B cell (primary cell): ENCODE results near the gene KIRREL1. TPM values are rescaled to one million over a fixed set of nuclear protein-coding genes. Genes with fewer than 3 reads are reported as not detected.

Experiments
- ATAC-seq: fragments of 200-7000 bp; cut with Tn5 transposase; one replicate; pipeline ENCODE4 v1.10.0; 2021; ENCODE audit warnings: low read depth, mild to moderate bottlenecking, moderate number of reproducible peaks, moderate library complexity
- CTCF ChIA-PET: fragments of 350-600 bp; sonication (Branson Sonifier 250); formaldehyde crosslinking; loops from one replicate; lab custom pipeline; 2021; ENCODE audit warnings: antibody characterized with exemption, inconsistent platforms; lab: Charles Lee
- POLR2A ChIA-PET: fragments of 350-600 bp; sonication (Branson Sonifier 250); formaldehyde crosslinking; loops from one replicate; lab custom pipeline; 2021; ENCODE audit warnings: antibody characterized with exemption; lab: Charles Lee
- DNase-seq: peaks from one replicate; pipeline ENCODE4 v3.0.0; 2013
- H2AFZ ChIP-seq: 2 replicates; pipeline ENCODE4 v1.6.1; 2012; ENCODE audit warnings: mild to moderate bottlenecking, low read depth, low read length; ENCODE audit not compliant: insufficient read depth, poor library complexity, severe bottlenecking
- H3K27ac ChIP-seq, 2 donors: 1 replicate in 1 of 2; 2 replicates in 1 of 2; pipeline ENCODE4 v1.5.1; 2012 to 2013; ENCODE audit warnings: low read length in 2 of 2, mild to moderate bottlenecking in 2 of 2, moderate library complexity in 1 of 2
- H3K27me3 ChIP-seq, 4 experiments: fragments of 200-600 bp in 1 of 4; sonication (generic) in 1 of 4; replicated peaks in 1 of 4; 1 replicate in 2 of 4; 2 replicates in 2 of 4; pipeline versions ENCODE4 v1.6.1 to v1.7.0; 2013 to 2016; ENCODE audit warnings: low read length in 3 of 4, mild to moderate bottlenecking in 2 of 4, mixed read lengths in 1 of 4, moderate library complexity in 1 of 4; ENCODE audit not compliant: insufficient read depth in 4 of 4, control insufficient read depth in 3 of 4; ENCODE audit errors: control extremely low read depth in 1 of 4
- H3K36me3 ChIP-seq, 2 experiments: replicated peaks in 1 of 2; 1 replicate in 1 of 2; 2 replicates in 1 of 2; pipeline versions ENCODE4 v1.6.1 to v1.7.1; 2013; ENCODE audit warnings: low read length in 1 of 2; ENCODE audit not compliant: insufficient read depth in 2 of 2, control insufficient read depth in 1 of 2; ENCODE audit errors: control extremely low read depth in 1 of 2, extremely low read depth in 1 of 2
- H3K4me1 ChIP-seq, 2 donors: fragments of 200-600 bp in 1 of 2; sonication (generic) in 1 of 2; 1 replicate in 1 of 2; 2 replicates in 1 of 2; pipeline versions ENCODE4 v1.5.1 to v1.6.1; 2013 to 2017; ENCODE audit warnings: low read length in 2 of 2; ENCODE audit not compliant: control insufficient read depth in 2 of 2, insufficient read depth in 2 of 2
- H3K4me2 ChIP-seq: replicated peaks from 2 replicates; pipeline ENCODE3; 2012; ENCODE audit warnings: mild to moderate bottlenecking, low read depth, low read length; ENCODE audit not compliant: poor library complexity, severe bottlenecking
- H3K4me3 ChIP-seq, 5 experiments: fragments of 200-600 bp in 1 of 5; sonication (generic) in 1 of 5; 1 replicate in 3 of 5; 2 replicates in 2 of 5; pipeline versions ENCODE4 v1.5.1 to v1.7.0; 2011 to 2016; ENCODE audit warnings: low read length in 4 of 5, mild to moderate bottlenecking in 4 of 5, low read depth in 2 of 5, control low read depth in 1 of 5, moderate library complexity in 1 of 5; ENCODE audit not compliant: insufficient read depth in 1 of 5; ENCODE audit errors: control extremely low read depth in 1 of 5, extremely low read depth in 1 of 5
- H3K79me2 ChIP-seq: fragments of 200-600 bp; sonication (generic); one replicate; pipeline ENCODE4 v1.6.0; 2016; ENCODE audit warnings: low read length; ENCODE audit not compliant: control insufficient read depth, insufficient read depth
- H3K9ac ChIP-seq: fragments of 200-600 bp; sonication (generic); 2 replicates; pipeline ENCODE4 v1.6.1; 2017; ENCODE audit warnings: mild to moderate bottlenecking, low read length, moderate library complexity
- H3K9me3 ChIP-seq, 3 donors: one replicate each; pipeline versions ENCODE4 v1.6.1 to v1.7.1; 2013; ENCODE audit warnings: low read length in 2 of 3; ENCODE audit not compliant: control insufficient read depth in 2 of 3, insufficient read depth in 1 of 3; ENCODE audit errors: control extremely low read depth in 1 of 3
- H4K20me1 ChIP-seq: 2 replicates; pipeline ENCODE4 v1.6.0; 2012; ENCODE audit warnings: mild to moderate bottlenecking, low read length; ENCODE audit not compliant: insufficient read depth, control insufficient read depth, poor library complexity, severe bottlenecking
- H3K27ac Mint-ChIP-seq: one replicate; pipeline ENCODE4 v1.8.0; 2021; ENCODE audit warnings: mixed read lengths
- H3K27me3 Mint-ChIP-seq: one replicate; pipeline ENCODE4 v1.8.0; 2021; ENCODE audit warnings: mixed read lengths
- H3K4me1 Mint-ChIP-seq: one replicate; pipeline ENCODE4 v1.8.0; 2021; ENCODE audit warnings: mixed read lengths
- H3K4me3 Mint-ChIP-seq: one replicate; pipeline ENCODE4 v1.8.0; 2021; ENCODE audit warnings: mixed read lengths
- H3K9me3 Mint-ChIP-seq: one replicate; pipeline ENCODE4 v1.8.0; 2022; ENCODE audit warnings: mixed read lengths; ENCODE audit not compliant: insufficient read depth
- EZH2 ChIP-seq: IDR thresholded peaks from 2 replicates; pipeline ENCODE4 v1.6.1; 2012; ENCODE audit warnings: borderline replicate concordance, low read depth, mild to moderate bottlenecking, moderate library complexity, low read length; ENCODE audit not compliant: insufficient read depth, poor library complexity, severe bottlenecking
- WGBS: methylation state at CpG from one replicate; pipeline ENCODE4 v1.1.5; 2013; ENCODE audit warnings: missing lambda C conversion rate; ENCODE audit not compliant: insufficient coverage; 5-methylcytosine and 5-hydroxymethylcytosine counted together
- intact Hi-C: fragments of 100-400 bp; cut with micrococcal nuclease; formaldehyde crosslinking; loops from one replicate; pipeline ENCODE4 v1.10.0; 2022
- polyA plus RNA-seq: library from polyadenylated mRNA; depleted of rRNA; stranded (reverse); fragments of >200 nt; gene quantifications from 2 replicates; pipeline ENCODE4 v1.2.3, GENCODE V29; 2012
- total RNA-seq, 2 donors: library from RNA; stranded (reverse); fragments of 120-200 nt in 1 of 2; gene quantifications; 1 replicate in 1 of 2; 2 replicates in 1 of 2; pipeline versions ENCODE4 v1.2.3 to v1.2.4, GENCODE V29; 2013 to 2022
- TF ChIP-seq, protein P1 (sequence below): fragments of 200-600 bp; IDR thresholded peaks from one replicate; pipeline ENCODE4 v1.8.0; 2022; ENCODE audit warnings: antibody characterized with exemption, mild to moderate bottlenecking

The KIRREL1 gene
- total and polyA plus RNA-seq, 2 donors (not counting 1 experiment from before 2014, with no cell fraction given), result not detected

DNA sequence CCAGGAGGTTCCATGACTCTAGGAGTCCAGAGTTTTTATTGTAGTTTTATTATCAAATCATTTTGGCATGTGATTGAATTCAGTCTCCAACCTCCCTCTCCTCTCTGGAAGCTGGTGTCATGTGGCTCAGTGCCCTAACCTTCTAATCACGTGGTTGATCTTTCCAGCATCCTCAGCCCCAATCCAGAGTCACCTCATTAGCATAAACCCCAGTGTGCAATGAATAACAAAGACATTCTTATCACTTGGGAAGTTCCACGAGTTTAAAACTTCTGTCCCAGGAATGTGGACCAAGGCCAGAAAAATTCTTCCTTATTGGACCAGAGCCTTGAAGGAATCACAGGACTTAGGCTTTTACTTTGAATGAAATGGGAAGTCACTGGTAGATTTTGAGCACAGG lies 52.2 kb downstream of the KIRREL1 start:
- Histone ChIP-seq H3K4me3 (no peak overlapping the region), H2AFZ (no peak overlapping the region), H4K20me1 (no peaks in the 10 kb centered on the region), H3K4me2 (no peak overlapping the region), H3K36me3 (no peaks in the 10 kb centered on the region), H3K9me3 (no peaks in the 10 kb centered on the region), H3K4me1 (no peaks in the 10 kb centered on the region), H3K79me2 (no peaks in the 10 kb centered on the region), H3K27ac (no peak overlapping the region), H3K27me3 (peaks cover 0 to 16% (median 2%) of the 10 kb centered on the region in 4 experiments), H3K9ac (no peak overlapping the region)
- Mint-ChIP-seq H3K4me1 (no peaks in the 10 kb centered on the region), H3K4me3 (no peak overlapping the region), H3K27ac (no peak overlapping the region), H3K9me3 (no peaks in the 10 kb centered on the region), H3K27me3 (peaks cover 32% of the 10 kb centered on the region)
- intact Hi-C loops, result no loop called here
- DNase-seq, result no peak
- ATAC-seq, result no peak
- ChIA-PET POLR2A (no interaction called here), CTCF (interaction anchor here (1.4 kb wide), 1 partner anchor 9 kb away, joined by 4 read pairs; no protein-coding TSS in a partner anchor)
- no peak for TF ChIP-seq EZH2
- TF ChIP-seq, protein P1, sequence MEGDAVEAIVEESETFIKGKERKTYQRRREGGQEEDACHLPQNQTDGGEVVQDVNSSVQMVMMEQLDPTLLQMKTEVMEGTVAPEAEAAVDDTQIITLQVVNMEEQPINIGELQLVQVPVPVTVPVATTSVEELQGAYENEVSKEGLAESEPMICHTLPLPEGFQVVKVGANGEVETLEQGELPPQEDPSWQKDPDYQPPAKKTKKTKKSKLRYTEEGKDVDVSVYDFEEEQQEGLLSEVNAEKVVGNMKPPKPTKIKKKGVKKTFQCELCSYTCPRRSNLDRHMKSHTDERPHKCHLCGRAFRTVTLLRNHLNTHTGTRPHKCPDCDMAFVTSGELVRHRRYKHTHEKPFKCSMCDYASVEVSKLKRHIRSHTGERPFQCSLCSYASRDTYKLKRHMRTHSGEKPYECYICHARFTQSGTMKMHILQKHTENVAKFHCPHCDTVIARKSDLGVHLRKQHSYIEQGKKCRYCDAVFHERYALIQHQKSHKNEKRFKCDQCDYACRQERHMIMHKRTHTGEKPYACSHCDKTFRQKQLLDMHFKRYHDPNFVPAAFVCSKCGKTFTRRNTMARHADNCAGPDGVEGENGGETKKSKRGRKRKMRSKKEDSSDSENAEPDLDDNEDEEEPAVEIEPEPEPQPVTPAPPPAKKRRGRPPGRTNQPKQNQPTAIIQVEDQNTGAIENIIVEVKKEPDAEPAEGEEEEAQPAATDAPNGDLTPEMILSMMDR, result no peak
- 67% methylated on average over 1 of the region's 2 CpGs for WGBS

DNA sequence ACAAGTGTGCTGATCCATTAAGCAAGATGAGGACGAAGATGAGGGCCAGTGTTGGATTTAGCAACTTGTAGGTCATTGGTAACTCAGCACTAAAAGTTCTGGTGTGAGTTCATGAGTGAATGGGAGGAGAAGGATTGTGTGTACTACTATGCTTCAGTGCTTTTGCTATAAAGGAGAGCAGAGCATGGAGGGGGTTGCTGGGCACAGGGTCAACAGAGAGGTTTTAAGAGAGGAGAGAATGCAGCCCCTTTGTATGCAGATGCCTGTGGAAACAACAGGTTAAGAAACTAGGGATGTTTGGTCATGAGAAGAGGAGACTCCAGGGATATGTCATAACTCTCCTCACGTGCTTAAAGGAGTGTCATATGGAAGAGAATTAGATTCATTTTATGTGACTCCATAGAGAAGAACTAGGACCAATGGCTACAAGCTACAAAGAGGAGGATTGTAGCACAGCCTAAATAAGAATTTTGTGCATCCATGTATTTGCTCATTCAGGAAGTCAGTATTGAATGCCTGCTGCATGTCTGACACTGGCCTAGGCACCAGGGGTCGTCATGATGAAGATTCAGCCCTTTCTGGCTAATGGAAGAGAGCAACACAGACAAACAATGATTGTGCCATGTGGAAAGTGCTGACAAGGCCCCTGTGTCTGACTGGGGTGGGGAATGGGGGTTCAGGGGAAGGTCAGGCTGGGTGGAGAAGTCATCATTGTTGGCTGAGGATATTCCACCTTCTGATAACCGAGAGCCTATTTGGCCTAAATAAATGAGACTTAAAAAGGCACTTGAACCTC lies 53.5 kb downstream of the KIRREL1 start:
- Histone ChIP-seq H3K4me2 (no peak overlapping the region), H3K36me3 (no peaks in the 10 kb centered on the region), H2AFZ (no peak overlapping the region), H3K27ac (no peak overlapping the region), H3K9me3 (no peaks in the 10 kb centered on the region), H3K79me2 (no peaks in the 10 kb centered on the region), H3K4me1 (no peaks in the 10 kb centered on the region), H4K20me1 (no peaks in the 10 kb centered on the region), H3K4me3 (no peak overlapping the region), H3K9ac (no peak overlapping the region), H3K27me3 (peaks cover 0 to 16% (median 3%) of the 10 kb centered on the region in 4 experiments)
- CTCF ChIA-PET, result no interaction called here
- 80% methylated on average over 3 of the region's 4 CpGs for WGBS
- no peak overlapping the region for H3K27ac Mint-ChIP-seq
- no peak overlapping the region for H3K4me3 Mint-ChIP-seq
- ATAC-seq, result no peak
- no peaks in the 10 kb centered on the region for H3K9me3 Mint-ChIP-seq
- intact Hi-C loops, result no loop called here
- H3K27me3 Mint-ChIP-seq, result peaks cover 36% of the 10 kb centered on the region
- POLR2A ChIA-PET, result no interaction called here
- DNase-seq, result no peak
- no peaks in the 10 kb centered on the region for H3K4me1 Mint-ChIP-seq
- TF ChIP-seq, protein P1, result no peak
- TF ChIP-seq EZH2, result no peak
